ENCODE data around the gene PPIG.

The PPIG gene

DNA sequence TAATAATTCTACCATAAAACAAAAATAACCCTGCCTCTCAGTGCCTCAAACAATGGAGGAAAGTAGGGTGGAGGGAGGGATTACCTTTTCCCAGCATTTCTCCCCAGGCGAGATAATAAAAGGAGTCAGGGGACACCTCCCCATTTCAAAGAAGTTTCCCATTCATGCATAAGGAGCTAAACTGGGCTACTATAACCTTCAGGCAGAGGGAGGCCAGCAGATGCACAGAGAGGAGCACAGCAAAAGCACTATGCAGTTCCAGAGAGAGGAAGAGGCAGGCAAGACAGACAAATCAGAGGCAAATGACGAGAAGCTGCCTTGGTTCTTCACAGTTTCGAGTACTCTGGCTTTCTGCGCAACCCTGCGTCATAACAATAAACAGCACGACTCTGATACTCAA is 92.7 kb downstream of the PPIG start:
- TF ChIP-seq POLR2AphosphoS5 (IDR thresholded peaks at IDR 0.05; ENCODE audit: low read depth, low read length) (no peak), FOXP2 (optimal IDR thresholded peaks at IDR 0.05; ENCODE audit: borderline replicate concordance, extremely low read depth, extremely low read length, insufficient read depth) (no peak), REST (IDR thresholded peaks at IDR 0.05; ENCODE audit: insufficient read depth in 1 of 2, low read depth in 2 of 2, low read length in 2 of 2) (no peak), TAF1 (IDR thresholded peaks at IDR 0.05; ENCODE audit: borderline replicate concordance, insufficient read depth, low read length) (no peak), SIN3A (IDR thresholded peaks at IDR 0.05; ENCODE audit: borderline replicate concordance, insufficient read depth, low read length) (no peak)

DNA sequence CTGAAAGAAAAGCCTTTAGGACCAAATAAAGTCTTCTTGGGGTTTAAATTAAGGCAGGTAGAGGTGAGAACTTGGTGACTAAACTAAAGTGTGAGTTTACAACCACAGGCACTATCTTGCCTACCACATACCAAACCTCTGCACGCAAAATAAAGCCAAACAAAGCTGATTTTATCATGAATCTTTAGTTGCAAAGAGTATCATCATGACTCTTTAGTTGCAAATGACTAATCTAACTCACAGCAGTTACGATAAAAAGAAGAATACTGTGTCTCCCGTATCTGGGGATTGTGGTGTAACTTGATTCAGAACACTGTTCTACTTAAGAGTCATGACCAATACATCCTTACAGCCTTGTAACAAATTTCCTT is 98.9 kb downstream of the PPIG start:
- no peak for TF ChIP-seq TAF1 (IDR thresholded peaks at IDR 0.05; ENCODE audit: borderline replicate concordance, insufficient read depth, low read length)
- TF ChIP-seq POLR2AphosphoS5 (IDR thresholded peaks at IDR 0.05; ENCODE audit: low read depth, low read length), result no peak
- TF ChIP-seq SIN3A (IDR thresholded peaks at IDR 0.05; ENCODE audit: borderline replicate concordance, insufficient read depth, low read length), result no peak
- no peak for TF ChIP-seq FOXP2 (optimal IDR thresholded peaks at IDR 0.05; ENCODE audit: borderline replicate concordance, extremely low read depth, extremely low read length, insufficient read depth)
- no peak for TF ChIP-seq REST (IDR thresholded peaks at IDR 0.05; ENCODE audit: insufficient read depth in 1 of 2, low read depth in 2 of 2, low read length in 2 of 2)

GRCh38 chr2:169683425-169684134 is 99.4 kb downstream of the PPIG start:
- TF ChIP-seq POLR2AphosphoS5 (IDR thresholded peaks at IDR 0.05; ENCODE audit: low read depth, low read length) (no peak), REST (IDR thresholded peaks at IDR 0.05; ENCODE audit: insufficient read depth in 1 of 2, low read depth in 2 of 2, low read length in 2 of 2) (no peak), FOXP2 (optimal IDR thresholded peaks at IDR 0.05; ENCODE audit: borderline replicate concordance, extremely low read depth, extremely low read length, insufficient read depth) (no peak), SIN3A (IDR thresholded peaks at IDR 0.05; ENCODE audit: borderline replicate concordance, insufficient read depth, low read length) (no peak), TAF1 (IDR thresholded peaks at IDR 0.05; ENCODE audit: borderline replicate concordance, insufficient read depth, low read length) (no peak)

- no peak for TF ChIP-seq POLR2AphosphoS5 (IDR thresholded peaks at IDR 0.05; ENCODE audit: low read depth, low read length)
- no peak for TF ChIP-seq SIN3A (IDR thresholded peaks at IDR 0.05; ENCODE audit: borderline replicate concordance, insufficient read depth, low read length)
- TF ChIP-seq REST (IDR thresholded peaks at IDR 0.05; ENCODE audit: insufficient read depth in 1 of 2, low read depth in 2 of 2, low read length in 2 of 2), result no peak
- TF ChIP-seq FOXP2 (optimal IDR thresholded peaks at IDR 0.05; ENCODE audit: borderline replicate concordance, extremely low read depth, extremely low read length, insufficient read depth), result no peak
- TF ChIP-seq TAF1 (IDR thresholded peaks at IDR 0.05; ENCODE audit: borderline replicate concordance, insufficient read depth, low read length), result no peak
Observed at GRCh38 chr2:169684135-169684565, 100.0 kb downstream of the PPIG start.
